NOMO-1 (cell line): Measurements from ENCODE around the gene LRP1B.
"Not testable (repeated sequence)": the region's sequence is repeated elsewhere in the genome, so short reads cannot be mapped to it uniquely, and the experiment has no call there.

ENCODE experiments used
- DNase-seq, 2 experiments: peaks; one replicate each; lab custom pipeline; 2025; ENCODE audit not compliant: unreplicated experiment in 2 of 2; lab: John Stamatoyannopoulos, UW

Gene LRP1B

DNA sequence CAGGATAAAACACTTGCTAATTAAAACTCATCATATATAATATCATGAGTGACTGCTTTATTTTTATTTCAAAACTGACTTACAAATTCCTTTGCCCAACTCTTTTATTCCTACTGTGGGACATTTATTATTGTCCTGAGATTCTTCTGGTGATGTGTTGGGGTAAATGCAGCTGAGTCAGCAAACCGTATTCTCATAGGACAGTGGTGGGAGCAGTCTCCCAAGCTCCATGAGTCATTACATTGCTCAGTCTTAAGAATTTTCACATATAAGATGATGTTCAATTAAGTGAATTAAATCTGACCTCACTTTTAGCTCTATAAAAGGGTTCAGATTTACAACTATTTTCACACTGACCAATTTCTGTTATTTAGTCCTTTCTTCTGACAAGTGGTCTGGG lies 1530.7 kb downstream of the LRP1B start:
- DNase-seq: no peak

DNA sequence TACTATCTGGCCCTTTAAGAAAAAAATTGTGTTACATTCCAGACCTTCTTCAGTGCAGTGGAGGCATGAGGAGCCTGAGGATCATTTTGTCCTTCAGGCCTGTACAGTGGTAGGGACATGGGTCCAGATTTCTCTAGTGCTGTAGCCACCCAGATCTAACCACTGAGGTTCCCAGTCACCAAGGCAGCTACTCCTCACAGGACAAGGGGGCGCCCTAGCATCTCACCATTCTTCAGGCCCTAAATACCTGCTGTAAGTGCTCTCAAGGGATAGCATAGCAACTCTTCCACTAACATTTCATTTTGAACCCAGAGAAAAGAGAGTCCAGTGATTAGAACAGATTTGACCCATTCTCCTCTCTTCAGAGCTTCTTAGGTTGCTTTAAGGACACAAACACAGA lies 1533.0 kb downstream of the LRP1B start:
- DNase-seq: no peak

DNA sequence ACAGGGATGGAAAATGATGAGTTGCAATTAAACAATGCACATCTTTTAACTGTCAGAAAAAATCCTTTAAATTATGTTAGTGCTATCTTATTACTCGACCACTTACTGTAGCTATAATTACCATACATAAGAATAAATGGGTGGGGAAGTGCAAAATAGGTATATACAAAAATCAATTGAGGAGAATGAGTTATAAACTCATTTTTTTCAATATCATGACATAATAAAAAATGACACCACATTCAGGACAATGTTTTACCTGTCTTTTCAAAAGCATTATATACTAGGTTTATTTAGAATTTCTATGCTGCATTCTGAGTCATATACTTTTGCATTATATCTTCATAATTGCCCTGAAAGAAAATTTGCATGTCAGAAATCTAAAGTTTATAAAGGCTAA lies 1533.6 kb downstream of the LRP1B start:
- no peak for DNase-seq

DNA sequence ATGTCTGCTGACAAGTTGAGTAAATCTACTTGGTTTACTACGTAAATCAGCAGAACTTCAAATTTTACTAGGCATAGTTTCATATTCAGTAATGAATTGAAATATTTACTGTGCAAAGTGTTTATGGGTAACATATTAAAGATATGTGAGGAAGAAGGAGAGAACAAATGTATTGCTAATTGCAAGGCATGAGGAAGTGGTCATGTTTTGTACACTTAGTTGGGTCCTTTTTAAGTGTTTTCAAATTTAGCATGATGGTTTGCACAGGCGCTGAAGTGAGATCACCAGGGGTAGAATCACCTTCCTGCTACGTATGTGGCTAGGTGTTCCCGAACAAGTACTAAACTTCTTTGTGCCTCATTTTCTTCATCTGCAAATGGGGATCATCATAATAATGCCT lies 1534.4 kb downstream of the LRP1B start:
- DNase-seq: no peak

DNA sequence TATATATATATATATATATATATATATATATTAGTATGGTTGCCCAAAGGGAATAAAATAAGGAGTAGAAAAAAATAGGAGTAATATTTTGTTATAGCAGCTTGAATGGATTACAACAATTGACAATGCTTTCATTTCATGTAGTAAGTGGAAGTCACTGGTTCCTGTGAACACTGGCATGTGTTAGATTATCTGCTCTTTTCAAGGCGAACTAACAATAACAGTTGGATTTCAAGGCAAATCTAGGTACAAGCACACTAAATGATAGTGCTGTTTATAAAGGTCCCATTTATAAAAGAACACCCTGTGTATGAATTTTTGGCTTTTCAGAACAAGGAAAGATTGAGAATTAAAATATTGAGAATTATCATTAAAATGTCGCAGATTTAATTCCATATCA lies 1535.7 kb downstream of the LRP1B start:
- no peak for DNase-seq

DNA sequence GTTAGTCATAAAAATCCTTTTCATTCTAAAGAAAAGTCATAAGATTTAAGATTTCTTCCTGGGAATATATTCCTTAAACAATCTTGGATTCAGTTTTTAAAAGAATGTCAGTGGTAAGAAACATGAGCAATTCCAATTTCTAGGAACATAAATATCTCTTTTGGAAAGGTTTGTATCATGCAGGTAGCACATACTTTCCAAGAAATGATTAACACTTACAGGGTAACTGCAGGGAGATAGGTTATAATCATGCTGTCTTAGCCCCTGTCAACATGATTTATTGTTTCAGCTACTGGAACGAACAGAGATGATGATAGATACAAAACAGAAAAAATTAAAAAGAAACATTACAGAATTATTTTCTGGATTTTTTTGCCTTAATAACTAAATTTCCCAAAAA lies 1537.7 kb downstream of the LRP1B start:
- no peak for DNase-seq

DNA sequence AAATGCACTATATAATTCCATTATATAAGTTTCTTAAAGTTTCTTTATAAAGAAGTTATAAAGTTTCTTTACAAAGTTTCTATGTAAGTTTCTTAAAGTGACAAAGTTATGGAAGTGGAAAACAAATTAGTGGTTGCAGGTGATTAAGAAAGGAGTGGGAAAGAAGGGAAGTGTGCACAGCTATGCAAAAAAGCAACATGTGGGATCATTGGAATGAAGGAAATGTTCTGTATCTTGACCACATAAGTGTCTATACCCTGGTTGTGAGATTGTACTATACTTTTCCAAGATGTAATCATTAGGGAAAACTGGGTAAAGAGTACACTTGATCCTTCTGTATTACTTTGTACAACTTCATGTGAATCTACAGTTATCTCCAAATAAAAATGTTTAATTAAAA lies 1541.1 kb downstream of the LRP1B start:
- DNase-seq: no peak

DNA sequence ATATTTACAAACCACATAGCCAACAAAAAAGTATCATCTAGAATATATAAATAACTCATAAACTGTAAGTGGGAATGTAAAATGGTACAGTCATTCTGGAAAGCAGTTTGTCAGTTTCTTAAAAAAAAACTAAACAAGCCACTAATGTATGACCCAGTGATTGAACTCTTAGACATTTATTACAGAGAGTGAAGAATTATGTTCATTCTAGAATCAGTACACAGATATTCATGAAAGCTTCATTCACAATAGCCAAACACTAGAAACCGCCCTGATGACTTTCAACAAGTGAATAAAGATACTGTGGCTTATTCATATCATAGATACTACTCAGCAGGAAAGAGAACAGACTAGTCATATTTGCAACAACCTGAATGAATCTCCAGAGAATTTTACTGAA lies 1541.5 kb downstream of the LRP1B start:
- DNase-seq: no peak

DNA sequence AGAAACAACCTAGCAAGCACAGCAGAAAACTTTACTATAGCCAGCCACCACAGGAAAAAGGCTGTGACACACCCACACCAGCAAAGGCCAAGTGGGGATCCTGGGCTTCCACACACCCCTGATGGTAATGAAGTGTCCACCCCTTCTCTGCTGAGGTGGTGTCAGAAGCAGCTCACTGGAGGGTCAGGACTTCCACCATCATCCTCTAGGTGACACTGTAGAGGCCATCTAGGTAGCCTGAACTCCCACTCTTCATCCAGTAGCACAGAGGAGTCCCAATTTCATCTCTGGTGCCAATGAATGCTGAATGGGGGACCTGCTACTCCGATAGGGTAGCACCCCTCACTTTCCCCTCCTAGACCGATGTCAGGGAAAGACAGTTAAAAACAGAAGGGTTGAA lies 1544.4 kb downstream of the LRP1B start:
- DNase-seq: peak in 1 of 2 experiments; percentile 11

DNA sequence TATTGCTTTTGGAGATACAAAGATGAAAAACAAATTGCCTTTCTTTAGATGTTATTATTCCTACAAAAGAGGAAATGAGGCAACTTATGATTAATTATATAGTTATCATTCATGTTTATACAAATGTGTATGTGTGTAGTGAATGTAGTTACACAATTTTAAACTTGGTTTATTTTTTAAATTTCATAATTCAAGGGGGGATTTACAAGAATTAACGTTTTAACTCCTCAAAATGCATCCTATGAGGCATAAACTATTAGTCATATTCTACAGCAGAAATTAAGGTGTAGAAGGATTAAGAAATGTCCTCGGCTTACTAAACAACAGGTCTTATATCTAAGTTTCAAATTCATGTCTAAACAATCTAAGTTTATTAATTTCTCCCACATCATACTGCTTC lies 1545.8 kb downstream of the LRP1B start:
- DNase-seq: no peak

DNA sequence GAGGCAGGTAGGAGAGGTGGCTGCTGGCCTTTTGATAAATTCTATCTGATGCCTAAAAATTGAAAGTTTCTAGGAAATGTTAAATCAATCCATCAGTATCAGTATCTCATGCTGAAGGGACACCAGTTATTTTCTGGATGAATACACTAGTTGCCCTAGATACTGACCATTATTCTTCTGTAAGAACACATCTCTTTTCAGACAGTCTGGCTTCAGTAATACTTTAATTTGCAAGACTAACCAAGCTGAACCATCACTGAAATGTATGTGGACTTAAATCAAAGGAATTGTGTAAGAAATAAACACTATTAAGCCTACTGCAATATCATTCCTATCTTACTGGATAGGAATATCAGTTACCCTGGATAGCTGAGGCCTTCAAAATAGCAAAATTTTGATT lies 1546.3 kb downstream of the LRP1B start:
- no peak for DNase-seq

DNA sequence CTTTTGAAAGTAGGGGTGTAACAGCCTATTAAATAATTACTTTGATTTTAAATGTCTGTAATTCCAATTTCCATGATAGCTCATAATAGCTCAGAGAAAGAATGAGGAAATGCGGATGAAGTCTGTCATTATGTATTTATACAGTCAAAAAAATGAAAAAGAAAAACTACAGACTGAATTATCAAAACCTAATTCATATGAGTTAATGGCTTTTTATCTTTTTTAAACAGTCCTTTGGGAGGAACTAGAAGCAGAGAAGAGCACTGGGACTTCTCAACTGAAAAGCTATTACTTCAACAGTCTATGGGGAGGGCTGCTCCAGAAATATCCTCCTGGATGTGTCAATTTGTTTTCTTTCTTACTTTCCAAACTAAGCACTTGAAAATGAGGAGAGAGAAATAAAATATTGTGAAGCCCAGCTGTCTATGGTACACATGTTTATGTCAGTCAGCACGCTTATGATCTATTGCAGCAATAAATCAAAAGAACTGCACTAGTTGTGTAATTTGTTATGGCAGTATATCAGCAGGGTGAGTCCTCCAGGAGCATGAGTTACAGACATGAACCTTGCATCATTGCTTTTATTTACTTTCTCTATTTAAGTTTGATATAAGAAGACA lies 1550.2 kb downstream of the LRP1B start:
- no peak for DNase-seq

DNA sequence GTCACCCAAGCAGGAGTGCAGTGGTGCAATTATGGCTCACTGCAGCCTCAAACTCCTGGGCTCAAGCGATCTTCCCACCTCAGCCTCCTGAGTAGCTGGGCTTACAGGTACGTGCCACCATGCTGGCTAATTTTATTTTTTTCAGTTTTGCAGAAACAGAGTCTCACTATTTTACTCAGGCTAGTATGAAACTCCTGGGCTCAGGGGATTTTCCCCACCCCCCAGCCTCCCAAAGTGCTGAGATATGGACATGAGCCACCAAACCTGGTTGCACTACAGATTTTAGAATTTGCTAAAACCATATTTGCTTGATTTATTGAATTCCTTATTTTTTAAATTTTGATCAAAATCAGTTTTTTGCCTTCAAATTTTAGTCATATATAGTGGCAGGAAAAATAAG lies 1553.4 kb downstream of the LRP1B start:
- DNase-seq: no peak

DNA sequence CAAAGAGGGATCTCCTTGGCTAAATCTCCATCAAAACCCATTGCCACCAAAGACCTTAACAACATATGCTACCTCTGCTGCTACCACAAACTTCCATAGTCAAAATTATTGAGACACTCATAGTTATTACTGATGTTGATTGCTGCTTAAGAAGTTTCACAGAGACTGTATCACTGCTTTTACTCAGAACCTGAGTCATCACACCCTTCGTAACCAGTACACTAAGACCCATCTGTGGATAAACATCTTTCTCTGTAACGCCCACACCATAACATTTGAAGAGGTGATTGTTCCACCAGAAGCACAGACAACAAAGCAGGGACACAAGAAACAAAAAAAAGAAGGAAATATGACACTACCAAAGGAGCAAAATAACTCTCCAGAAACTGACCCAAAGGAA lies 1563.1 kb downstream of the LRP1B start:
- no peak for DNase-seq

DNA sequence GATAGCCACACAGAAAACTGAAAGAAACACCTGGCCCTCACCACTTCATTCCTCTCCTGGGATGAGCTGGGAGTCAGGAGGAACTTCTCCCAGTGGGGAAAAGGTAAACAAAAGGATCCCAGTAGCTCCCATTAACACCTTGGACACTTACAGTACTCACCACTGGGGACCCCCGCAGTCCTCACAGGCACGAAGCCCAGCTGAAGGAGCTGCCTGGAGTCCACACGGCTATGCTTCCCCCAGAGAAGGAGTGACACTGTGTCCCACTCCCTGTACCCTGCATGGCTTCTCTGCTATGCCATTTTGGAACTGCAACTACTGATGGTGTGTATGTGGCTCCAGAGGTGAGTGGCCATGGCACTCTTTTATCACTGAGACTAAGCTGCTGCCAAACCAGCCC lies 1565.1 kb downstream of the LRP1B start:
- no peak for DNase-seq

DNA sequence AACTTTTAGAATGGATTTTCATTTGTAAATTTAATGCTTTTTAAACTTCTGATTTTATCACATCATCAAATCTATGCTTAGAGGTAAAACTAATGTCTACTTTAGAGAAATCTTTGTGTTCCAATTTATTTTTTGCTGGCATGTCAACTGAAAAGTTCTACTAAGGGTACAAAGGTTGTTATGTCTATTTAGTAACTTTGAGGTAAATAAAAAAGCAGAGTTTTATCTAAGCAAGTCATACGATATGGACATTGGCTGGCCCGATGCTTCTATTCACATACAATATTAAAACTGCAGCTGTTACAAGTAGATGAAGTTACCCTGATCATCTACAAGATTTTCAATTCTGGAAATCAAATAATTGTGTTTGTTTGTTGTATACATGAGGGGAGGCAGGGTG lies 1575.1 kb downstream of the LRP1B start:
- DNase-seq: no peak

DNA sequence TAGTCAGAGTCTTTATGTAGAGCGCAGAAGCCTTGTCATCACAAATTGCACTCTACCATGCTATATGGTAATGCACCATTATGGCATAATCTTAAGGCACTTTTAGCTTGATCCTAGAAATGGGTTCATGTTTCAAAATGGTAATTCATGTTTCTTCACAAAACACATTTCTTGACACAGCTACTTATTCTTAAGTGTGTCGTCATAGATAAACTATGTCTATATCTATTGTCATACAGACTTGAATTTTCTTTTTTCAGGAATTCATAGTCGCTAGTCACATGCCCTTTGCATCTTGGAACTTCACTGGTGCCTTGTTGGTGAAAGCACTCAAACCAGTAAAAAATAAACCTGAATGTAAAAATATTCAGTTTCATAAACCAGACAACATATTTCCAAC lies 1578.2 kb downstream of the LRP1B start:
- no peak for DNase-seq

DNA sequence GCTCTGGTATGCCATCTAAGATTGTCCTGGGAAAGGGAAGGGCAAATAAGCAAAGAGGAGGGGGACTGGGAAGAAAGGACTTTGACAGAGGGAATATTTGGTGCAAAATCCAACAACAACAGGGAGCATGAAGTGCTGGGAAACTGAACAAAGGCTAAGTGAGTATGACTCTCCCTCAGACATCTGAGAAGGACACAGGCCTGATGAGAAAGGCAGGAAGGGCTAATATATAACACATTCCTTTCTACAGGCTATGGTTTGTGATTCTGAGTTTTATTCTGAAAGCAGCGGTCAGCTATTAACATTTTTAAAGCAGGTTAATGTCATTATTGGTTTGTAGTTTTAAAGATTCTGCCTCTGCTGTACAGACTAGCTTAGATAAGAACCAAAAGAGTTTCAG lies 1579.5 kb downstream of the LRP1B start:
- no peak for DNase-seq

DNA sequence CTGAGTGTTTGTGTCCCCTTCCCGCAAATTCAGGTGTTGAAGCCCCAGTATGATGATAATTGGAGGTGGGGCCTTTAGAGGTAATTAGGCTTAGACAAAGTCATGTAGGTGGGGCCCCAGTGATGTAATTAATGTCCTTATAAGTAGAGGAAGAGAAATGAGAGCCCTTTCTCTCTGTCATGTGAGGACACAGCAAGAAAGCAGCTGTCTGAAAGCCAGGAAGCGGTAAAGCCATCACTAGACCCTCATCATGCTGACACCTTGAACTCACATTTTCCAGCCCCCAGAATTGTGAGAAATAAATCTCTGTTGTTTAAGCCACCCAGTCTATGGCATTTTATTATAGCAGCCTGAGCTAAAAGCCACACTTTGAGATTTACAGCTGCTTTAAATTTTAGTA lies 1580.0 kb downstream of the LRP1B start:
- DNase-seq: no peak

DNA sequence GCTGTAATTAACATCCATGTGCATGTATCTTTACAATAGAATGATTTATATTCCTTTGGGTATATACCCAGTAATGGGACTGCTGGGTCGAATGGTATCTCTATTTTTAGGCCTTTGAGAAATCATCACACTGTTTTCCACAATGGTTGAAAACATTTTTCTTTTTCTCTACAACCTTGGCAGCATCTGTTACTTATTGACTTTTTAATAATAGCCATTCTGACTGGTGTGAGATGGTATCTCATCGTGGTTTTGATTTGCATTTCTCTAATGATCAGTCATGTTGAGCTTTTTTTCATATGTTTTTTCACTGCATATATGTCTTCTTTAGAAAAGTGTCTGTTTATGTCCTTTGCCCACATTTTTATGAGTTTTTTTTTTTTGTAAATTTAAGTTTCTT lies 1586.0 kb downstream of the LRP1B start:
- DNase-seq: not testable (repeated sequence)

DNA sequence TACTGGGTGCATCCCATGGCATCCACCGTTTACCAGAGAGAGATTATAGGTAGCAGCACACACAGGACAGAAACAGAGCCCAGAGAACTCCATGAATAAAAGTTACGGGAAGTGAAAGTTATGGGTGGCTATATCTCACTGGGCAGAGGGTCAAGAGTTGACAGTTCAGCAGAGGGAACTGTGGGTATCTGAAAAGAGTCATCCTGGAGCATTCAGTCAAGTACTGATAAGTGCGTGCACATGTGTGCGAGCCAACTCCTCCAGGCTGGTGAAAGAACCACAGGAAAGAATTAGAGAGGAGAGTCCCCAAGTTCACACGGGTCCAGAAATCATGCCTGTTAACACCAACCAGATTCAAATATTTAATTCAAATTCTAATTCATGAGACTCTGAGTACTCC lies 1588.2 kb downstream of the LRP1B start:
- peak in 1 of 2 experiments; percentile 60 for DNase-seq

DNA sequence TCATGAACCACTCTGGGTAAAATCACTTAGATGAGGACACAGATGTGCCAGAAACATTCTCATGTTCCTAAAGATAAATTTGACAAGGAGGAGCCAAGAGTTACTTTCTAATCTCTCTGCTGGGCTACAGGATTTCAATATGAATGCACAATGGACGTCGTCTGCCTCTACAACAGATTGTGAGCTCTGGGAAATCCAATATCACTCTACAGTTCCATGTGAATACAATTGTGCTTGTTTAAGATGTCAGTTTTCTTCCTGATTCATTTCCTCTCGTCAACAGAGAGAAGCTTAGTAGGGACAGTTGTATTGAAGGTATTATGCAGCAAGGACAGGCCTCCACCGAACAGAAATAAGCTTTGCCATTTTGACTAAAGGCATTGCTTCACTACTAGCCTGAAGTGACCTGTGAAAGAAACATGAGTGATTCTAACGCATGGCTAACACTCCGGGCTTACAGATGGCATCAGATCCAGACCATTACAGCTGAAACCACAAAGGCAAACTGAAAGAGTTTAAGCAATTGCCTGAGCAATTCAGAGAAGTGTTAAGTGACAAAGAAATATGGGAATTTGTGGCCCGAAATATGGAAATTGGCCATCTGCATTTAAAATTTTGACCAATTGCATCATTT lies 1591.5 kb downstream of the LRP1B start:
- DNase-seq: peak in 1 of 2 experiments; percentile 7

DNA sequence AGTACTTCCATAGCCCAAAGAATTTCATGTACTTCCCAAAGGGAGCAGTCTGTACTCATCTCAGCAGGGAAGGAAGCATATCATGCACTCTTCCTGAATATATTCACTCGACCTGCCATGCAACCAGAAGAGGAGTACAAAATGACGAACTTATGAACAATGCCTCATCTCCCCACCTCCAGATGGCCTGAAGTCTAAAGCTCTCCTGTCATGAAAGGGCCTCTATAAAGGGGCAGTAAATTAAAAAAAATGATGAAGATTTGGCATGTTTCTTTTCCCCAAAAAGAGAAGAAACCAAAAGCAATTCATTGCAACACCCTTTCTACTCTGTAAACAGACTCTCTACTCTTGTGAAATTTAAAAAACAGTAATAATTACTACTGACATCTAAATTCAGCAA lies 1601.1 kb downstream of the LRP1B start:
- no peak for DNase-seq
